H1 (cell line): ENCODE measurements around the gene SIK2. TPM values are rescaled to one million over a fixed set of nuclear protein-coding genes. Genes with fewer than 3 reads are reported as not detected.

Experiments used
- CTCF ChIA-PET: fragments of 300-600 bp; sonication (Branson Sonifier 250); formaldehyde crosslinking; loops from one replicate; lab custom pipeline; 2021; ENCODE audit not compliant: partially characterized antibody; lab: Charles Lee
- POLR2A ChIA-PET: fragments of 300-600 bp; sonication (Branson Sonifier 250); formaldehyde crosslinking; loops from one replicate; lab custom pipeline; 2021; ENCODE audit warnings: inconsistent platforms; ENCODE audit not compliant: partially characterized antibody; lab: Charles Lee
- DNase-seq, 2 experiments: peaks; one replicate each; pipeline versions ENCODE4 v3.0.0 to v3.0.0-alpha.2; 2010 to 2022; ENCODE audit warnings: low spot score in 2 of 2, low read depth in 1 of 2, mixed read lengths in 1 of 2
- FAIRE-seq: peaks from 2 replicates; lab custom pipeline; 2011; peaks lifted over from hg19 to GRCh38; lab: Jason Lieb, UNC
- H2AFZ ChIP-seq: 2 replicates; pipeline ENCODE4 v1.8.1; 2012; ENCODE audit warnings: low read length, inconsistent platforms
- H2AK5ac ChIP-seq: 2 replicates; pipeline ENCODE4 v1.6.1; 2013; ENCODE audit warnings: low read depth, low read length
- H2BK120ac ChIP-seq: replicated peaks from 2 replicates; pipeline ENCODE3; 2013; ENCODE audit warnings: low read depth, low read length, inconsistent platforms
- H2BK12ac ChIP-seq: 2 replicates; pipeline ENCODE4 v1.6.1; 2013; ENCODE audit warnings: low read depth, low read length
- H2BK15ac ChIP-seq: 2 replicates; pipeline ENCODE4 v1.6.1; 2013; ENCODE audit warnings: low read length
- H2BK20ac ChIP-seq: 2 replicates; pipeline ENCODE4 v1.6.1; 2013; ENCODE audit warnings: low read length
- H2BK5ac ChIP-seq: 2 replicates; pipeline ENCODE4 v1.6.1; 2013; ENCODE audit warnings: low read depth, low read length
- H3K14ac ChIP-seq: 2 replicates; pipeline ENCODE4 v1.6.1; 2013; ENCODE audit warnings: inconsistent platforms; ENCODE audit not compliant: insufficient read length
- H3K18ac ChIP-seq: 2 replicates; pipeline ENCODE4 v1.6.1; 2013; ENCODE audit warnings: low read length; ENCODE audit errors: extremely low read depth
- H3K23ac ChIP-seq: 2 replicates; pipeline ENCODE4 v1.6.1; 2013; ENCODE audit warnings: inconsistent platforms; ENCODE audit not compliant: insufficient read length
- H3K23me2 ChIP-seq: 2 replicates; pipeline ENCODE4 v1.6.1; 2013; ENCODE audit warnings: low read depth, low read length
- H3K27ac ChIP-seq: 2 replicates; pipeline ENCODE4 v1.6.1; 2011; ENCODE audit warnings: low read depth, low read length, inconsistent platforms
- H3K27me3 ChIP-seq, 4 experiments: replicated peaks in 1 of 4; 1 replicate in 1 of 4; 2 replicates in 3 of 4; pipeline versions ENCODE4 v1.6.1 to v1.8.1; 2011 to 2013; ENCODE audit warnings: low read length in 3 of 4, mild to moderate bottlenecking in 3 of 4, inconsistent platforms in 2 of 4, mixed read lengths in 2 of 4, moderate library complexity in 1 of 4; ENCODE audit not compliant: control insufficient read depth in 3 of 4, insufficient read depth in 3 of 4; ENCODE audit errors: extremely low read depth in 1 of 4
- H3K36me3 ChIP-seq, 4 experiments: 2 replicates each; pipeline versions ENCODE4 v1.6.1 to v1.8.1; 2011 to 2013; ENCODE audit warnings: mild to moderate bottlenecking in 4 of 4, low read length in 3 of 4, moderate library complexity in 2 of 4, control low read depth in 1 of 4, inconsistent platforms in 1 of 4; ENCODE audit not compliant: insufficient read depth in 4 of 4, control insufficient read depth in 2 of 4
- H3K4ac ChIP-seq: replicated peaks from 2 replicates; pipeline ENCODE3; 2013; ENCODE audit warnings: low read length, low read depth, mixed read lengths, inconsistent platforms; ENCODE audit not compliant: insufficient read length
- H3K4me1 ChIP-seq, 4 experiments: replicated peaks in 1 of 4; 1 replicate in 1 of 4; 2 replicates in 3 of 4; pipeline versions ENCODE4 v1.6.1 to v1.8.1; 2011 to 2013; ENCODE audit warnings: low read length in 3 of 4, inconsistent platforms in 2 of 4, mixed read lengths in 1 of 4; ENCODE audit not compliant: insufficient read depth in 4 of 4, control insufficient read depth in 3 of 4
- H3K4me2 ChIP-seq, 2 experiments: 2 replicates each; pipeline versions ENCODE4 v1.6.1 to v1.8.1; 2011 to 2013; ENCODE audit warnings: low read depth in 2 of 2, low read length in 2 of 2, control low read depth in 1 of 2, inconsistent platforms in 1 of 2, mild to moderate bottlenecking in 1 of 2; ENCODE audit not compliant: insufficient read depth in 1 of 2
- H3K4me3 ChIP-seq, 4 experiments: fragments of 200-600, 300-600 bp in 1 of 4; sonication (generic), shearing (Covaris generic), sonication (Bioruptor Twin) in 1 of 4; 2 replicates each; pipeline versions ENCODE4 v1.5.1 to v1.8.1; 2011 to 2016; ENCODE audit warnings: low read length in 4 of 4, low read depth in 3 of 4, control low read depth in 2 of 4, inconsistent platforms in 2 of 4, mild to moderate bottlenecking in 2 of 4, mixed read lengths in 1 of 4, moderate library complexity in 1 of 4; ENCODE audit not compliant: insufficient read depth in 2 of 4; ENCODE audit errors: extremely low read depth in 1 of 4
- H3K56ac ChIP-seq: replicated peaks from 2 replicates; pipeline ENCODE3; 2013; ENCODE audit warnings: low read depth, mild to moderate bottlenecking, mixed read lengths, low read length, inconsistent platforms; ENCODE audit not compliant: insufficient read length
- H3K79me1 ChIP-seq: 2 replicates; pipeline ENCODE4 v1.6.1; 2013; ENCODE audit warnings: low read depth, low read length, control low read depth
- H3K79me2 ChIP-seq, 2 experiments: 2 replicates each; pipeline versions ENCODE4 v1.6.1 to v1.8.1; 2012 to 2013; ENCODE audit warnings: low read length in 2 of 2, mild to moderate bottlenecking in 2 of 2, inconsistent platforms in 1 of 2; ENCODE audit not compliant: insufficient read depth in 2 of 2, control insufficient read depth in 1 of 2
- H3K9ac ChIP-seq, 4 experiments: replicated peaks in 1 of 4; 1 replicate in 1 of 4; 2 replicates in 3 of 4; pipeline versions ENCODE4 v1.6.1 to v1.8.1; 2011 to 2013; ENCODE audit warnings: low read depth in 3 of 4, low read length in 3 of 4, control low read depth in 2 of 4, mild to moderate bottlenecking in 2 of 4, moderate library complexity in 2 of 4, inconsistent platforms in 1 of 4; ENCODE audit errors: extremely low read depth in 1 of 4
- H3K9me3 ChIP-seq, 2 experiments: 2 replicates each; pipeline versions ENCODE4 v1.6.1 to v1.8.1; 2012 to 2013; ENCODE audit warnings: mild to moderate bottlenecking in 2 of 2, moderate library complexity in 2 of 2, control low read depth in 1 of 2, inconsistent platforms in 1 of 2, low read depth in 1 of 2, low read length in 1 of 2, mixed read lengths in 1 of 2; ENCODE audit not compliant: insufficient read depth in 2 of 2
- H4K20me1 ChIP-seq, 2 experiments: replicated peaks in 1 of 2; 2 replicates each; pipeline versions ENCODE3 to v1.8.1; 2011 to 2013; ENCODE audit warnings: inconsistent platforms in 2 of 2, low read length in 2 of 2, mild to moderate bottlenecking in 1 of 2; ENCODE audit not compliant: insufficient read depth in 2 of 2, control insufficient read depth in 1 of 2
- H4K5ac ChIP-seq: 2 replicates; pipeline ENCODE4 v1.6.1; 2013; ENCODE audit warnings: low read length, low read depth, mixed read lengths, inconsistent platforms; ENCODE audit not compliant: insufficient read length
- H4K8ac ChIP-seq: 2 replicates; pipeline ENCODE4 v1.8.0; 2013; ENCODE audit warnings: mild to moderate bottlenecking, moderate library complexity, low read length, inconsistent platforms; ENCODE audit not compliant: insufficient read depth; ENCODE audit errors: extremely low read depth
- H4K91ac ChIP-seq: replicated peaks from 2 replicates; pipeline ENCODE3; 2013; ENCODE audit warnings: low read length, mixed read lengths, inconsistent platforms; ENCODE audit not compliant: insufficient read length
- RAD21 ChIP-seq, 2 experiments: IDR thresholded peaks in 1 of 2; conservative IDR thresholded peaks in 1 of 2; 2 replicates each; pipeline ENCODE4 v1.6.1; 2011; ENCODE audit warnings: low read depth in 2 of 2, low read length in 2 of 2, improper control_type of control experiment in 1 of 2, inconsistent platforms in 1 of 2, mild to moderate bottlenecking in 1 of 2, moderate library complexity in 1 of 2
- RNF2 ChIP-seq: fragments of 200-900, 300-1000 bp; sonication (generic); IDR thresholded peaks from 2 replicates; pipeline ENCODE4 v1.7.1; 2016; ENCODE audit warnings: borderline replicate concordance, low read depth, mild to moderate bottlenecking, antibody characterized with exemption, low read length; ENCODE audit not compliant: poor library complexity, severe bottlenecking; ENCODE audit errors: missing control alignments
- WGBS, 2 experiments: shearing (Covaris generic) in 1 of 2; methylation state at CpG; one replicate each; pipeline versions ENCODE4 v1.1.6 to v1.1.7; 2013 to 2015; ENCODE audit warnings: low lambda C conversion rate in 2 of 2, mixed read lengths in 2 of 2, inconsistent platforms in 1 of 2, low coverage in 1 of 2, missing lambda C conversion rate in 1 of 2; ENCODE audit not compliant: insufficient replicate concordance in 2 of 2, insufficient coverage in 1 of 2, insufficient read length in 1 of 2; ENCODE audit errors: extremely low coverage in 1 of 2, missing lambda C conversion rate in 1 of 2; 5-methylcytosine and 5-hydroxymethylcytosine counted together
- polyA plus RNA-seq, 7 experiments: library from polyadenylated mRNA; depleted of rRNA in 3 of 7; stranded (reverse) in 5 of 7; unstranded in 2 of 7; fragments of >200 nt in 5 of 7; fragments of 200-250 nt in 2 of 7; gene quantifications; 1 replicate in 5 of 7; 2 replicates in 1 of 7; 4 replicates in 1 of 7; pipeline versions ENCODE4 v1.2.1 to v1.2.3, GENCODE V29; 2011 to 2013; ENCODE audit warnings: missing spikeins in 2 of 7, mixed read lengths in 2 of 7
- total RNA-seq: library from RNA; stranded (reverse); fragmentation: NEBNext Ultra II Directional; extraction: Animal tissue kit (Norgen Biotek cat#: 25700); gene quantifications from 2 replicates; pipeline ENCODE4 v1.2.1, GENCODE V29; 2021

SIK2 gene
- total and polyA plus RNA-seq, 2 of the 8 experiments (the other 6 are each of a cell fraction or from before 2014, with no cell fraction given): 8.8 to 11.2 TPM

DNA sequence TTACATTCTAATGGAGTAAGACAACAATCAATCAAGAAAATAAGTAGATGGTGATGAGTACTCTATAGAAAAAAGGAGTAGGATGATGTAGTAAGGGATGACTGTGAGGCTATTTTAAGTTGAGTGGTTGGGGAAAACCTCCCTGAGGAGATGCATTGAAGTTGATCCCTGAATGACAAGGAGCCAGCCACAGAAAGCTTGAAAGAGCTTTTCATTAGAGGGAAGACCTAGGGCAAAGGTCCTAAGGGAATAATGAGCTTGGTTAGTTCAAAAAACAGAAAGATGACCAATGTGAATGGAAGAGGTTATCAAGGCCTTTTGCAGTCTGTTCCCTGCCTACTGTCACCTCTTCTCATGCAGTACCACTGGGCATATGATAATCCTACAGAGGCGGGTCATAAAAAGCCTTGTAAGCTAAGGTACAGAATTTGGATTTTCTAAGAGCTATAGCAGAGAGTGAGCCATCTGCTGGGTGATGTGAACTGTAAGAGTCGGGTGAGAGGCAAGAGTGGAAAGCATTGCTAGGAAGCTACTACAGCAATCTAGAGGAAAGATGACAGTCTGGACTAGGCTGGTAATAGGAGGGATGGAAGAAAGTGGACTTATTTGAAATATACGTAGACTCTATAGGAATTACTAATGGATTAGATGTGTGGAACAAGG, 160.9 kb downstream of the SIK2 start:
- H4K20me1 ChIP-seq: peaks cover 2 to 3% of the 10 kb centered on the region in 2 experiments
- H3K79me2 ChIP-seq: peaks cover 0 to 25% of the 10 kb centered on the region in 2 experiments; a peak in 2 of 4 replicates
- 86% methylated on average over 3 of the region's 3 CpGs; no CpG with 5 or more reads in 1 of the 2 experiments for WGBS, 2 experiments

More for the DNA sequence above, 160.9 kb downstream of the SIK2 start:
- Histone ChIP-seq H3K79me1 (no peaks in the 10 kb centered on the region; the same call in 1 of the 2 replicates), H3K23me2 (peaks cover 6% of the 10 kb centered on the region), H2BK20ac (no peak overlapping the region), H3K23ac (no peak overlapping the region), H3K18ac (no peak overlapping the region), H2BK15ac (no peak overlapping the region), H3K56ac (no peak overlapping the region), H3K9ac (no peak overlapping the region), H3K4ac (no peak overlapping the region), H3K27ac (no peak overlapping the region), H3K4me3 (no peak overlapping the region), H3K9me3 (no peaks in the 10 kb centered on the region), H3K14ac (no peak overlapping the region), H2AK5ac (no peak overlapping the region), H3K4me1 (peaks cover 0 to 4% (median 2%) of the 10 kb centered on the region in 4 experiments; a peak in 4 of 7 replicates), H4K91ac (no peak overlapping the region), H2BK12ac (no peak overlapping the region), H4K5ac (no peak overlapping the region), H3K4me2 (0 out of 4 replicates have a peak overlapping the region, but pooled peaks of 1 of the 2 experiments have one; percentile 3), H2BK5ac (no peak overlapping the region), H4K8ac (no peak overlapping the region), H3K36me3 (peaks cover 2 to 55% (median 36%) of the 10 kb centered on the region in 4 experiments), H3K27me3 (no peaks in the 10 kb centered on the region), H2BK120ac (no peak overlapping the region), H2AFZ (no peak overlapping the region)
- CTCF ChIA-PET: interaction anchor here (0.5 to 11.4 kb wide), 7 partner anchors 11 to 1640 kb away, joined by 3 to 106 read pairs (median 3); no protein-coding TSS in a partner anchor
- no peak for FAIRE-seq
- POLR2A ChIA-PET: interaction anchor here (0.9 to 3.0 kb wide), 5 partner anchors 9 to 65 kb away, joined by 3 to 10 read pairs (median 4); no protein-coding TSS in a partner anchor
- DNase-seq: no peak
- TF ChIP-seq RNF2 (no peak), RAD21 (IDR thresholded peaks at IDR 0.05 in 1 of 2, conservative IDR thresholded peaks at IDR 0.05 in 1 of 2; ENCODE audit: low read depth in 2 of 2, low read length in 2 of 2) (peak in 1 of 2 experiments; percentile 7; a peak in 1 of 4 replicates)
